Stimulated activated CD4-positive, alpha-beta T cell treated with anti-CD3 and anti-CD28 coated beads, Interleukin-4, amount 100 ng/mL, for 1 hour (primary cell): ENCODE data around the gene MRPS7.

Experiments
- DNase-seq: peaks from one replicate; pipeline ENCODE4 v3.0.0-alpha.2; 2020

MRPS7 gene

GRCh38 chr17:75261336-75262111, at the start of gene MRPS7, which contains the start of gene GGA3:
TSS of gene MRPS7 (plus strand) at chr17:75261879. CDS start at chr17:75261901, 22 bp downstream.
TSS of gene GGA3 (minus strand) at chr17:75261606. CDS start at chr17:75261587, 19 bp downstream.
- DNase-seq = peak; percentile 96

GRCh38 chr17:75218131-75218530, 43.5 kb upstream of the MRPS7 start:
- no peak for DNase-seq

GRCh38 chr17:75219815-75220214, 41.9 kb upstream of the MRPS7 start:
- no peak for DNase-seq

GRCh38 chr17:75225016-75225415, 36.7 kb upstream of the MRPS7 start:
- DNase-seq = no peak

- DNase-seq = no peak
Observed at GRCh38 chr17:75227729-75228128, 34.0 kb upstream of the MRPS7 start.

GRCh38 chr17:75228305-75228704, 33.4 kb upstream of the MRPS7 start:
- DNase-seq = no peak

- DNase-seq = no peak
Observed at GRCh38 chr17:75228847-75229246, 32.8 kb upstream of the MRPS7 start.

GRCh38 chr17:75231071-75231470, 30.6 kb upstream of the MRPS7 start:
- DNase-seq = no peak

- DNase-seq = no peak
Observed at GRCh38 chr17:75231741-75232464, 29.8 kb upstream of the MRPS7 start.

- DNase-seq = no peak
Observed at GRCh38 chr17:75232786-75233185, 28.9 kb upstream of the MRPS7 start.

GRCh38 chr17:75237100-75238014, 24.3 kb upstream of the MRPS7 start:
- no peak for DNase-seq

- no peak for DNase-seq
Observed at GRCh38 chr17:75238020-75238580, 23.6 kb upstream of the MRPS7 start.

GRCh38 chr17:75238684-75239191, 22.9 kb upstream of the MRPS7 start:
- DNase-seq = peak; percentile 67

GRCh38 chr17:75239214-75239613, 22.5 kb upstream of the MRPS7 start:
- DNase-seq = no peak

- DNase-seq = no peak
Observed at GRCh38 chr17:75239778-75240393, 21.8 kb upstream of the MRPS7 start.

- DNase-seq = peak; percentile 58
Observed at GRCh38 chr17:75240394-75241142, 21.1 kb upstream of the MRPS7 start.

GRCh38 chr17:75241143-75241430, 20.6 kb upstream of the MRPS7 start:
- DNase-seq = no peak

- no peak for DNase-seq
Observed at GRCh38 chr17:75241502-75241901, 20.2 kb upstream of the MRPS7 start.

- no peak for DNase-seq
Observed at GRCh38 chr17:75241996-75242460, 19.7 kb upstream of the MRPS7 start.

- peak; percentile 30 for DNase-seq
Observed at GRCh38 chr17:75242461-75243042, 19.1 kb upstream of the MRPS7 start.
